Gastroesophageal sphincter (tissue), 4 donors: Measurements from ENCODE around the gene PTCH2. TPM values are rescaled to one million over a fixed set of nuclear protein-coding genes. Genes with fewer than 3 reads are reported as not detected.

Source experiments
- ATAC-seq: fragments of 150-250 bp; one replicate; pipeline ENCODE4 v1.9.1; 2016; ENCODE audit warnings: mild to moderate bottlenecking, moderate library complexity
- H3K27ac ChIP-seq, 4 donors: fragments of 200-600 bp; sonication (generic) in 3 of 4; 1 replicate in 3 of 4; 2 replicates in 1 of 4; pipeline ENCODE4 v1.5.1; 2016 to 2019
- H3K27me3 ChIP-seq: fragments of 200-600 bp; sonication (generic); one replicate; pipeline ENCODE4 v1.5.1; 2019
- H3K36me3 ChIP-seq, 2 donors: fragments of 200-600 bp; sonication (generic); one replicate each; pipeline ENCODE4 v1.5.1; 2019; ENCODE audit warnings: control low read depth in 1 of 2
- H3K4me1 ChIP-seq, 3 donors: fragments of 200-600 bp; sonication (generic); 1 replicate in 2 of 3; 2 replicates in 1 of 3; pipeline ENCODE4 v1.5.1; 2016 to 2019; ENCODE audit warnings: control low read depth in 2 of 3
- H3K4me3 ChIP-seq, 2 donors: fragments of 200-600 bp; sonication (generic); one replicate each; pipeline ENCODE4 v1.5.1; 2019; ENCODE audit warnings: mild to moderate bottlenecking in 1 of 2, moderate library complexity in 1 of 2
- H3K9me3 ChIP-seq, 3 donors: fragments of 200-600 bp; sonication (generic); one replicate each; pipeline ENCODE4 v1.5.1; 2017 to 2019; ENCODE audit warnings: control low read depth in 2 of 3
- CTCF ChIP-seq, 4 experiments: fragments of 200-600 bp in 2 of 4; fragments of 450-650 bp in 2 of 4; sonication (generic) in 1 of 4; IDR thresholded peaks; one replicate each; pipeline ENCODE4 v1.5.1; 2017 to 2019; ENCODE audit warnings: antibody characterized with exemption in 4 of 4, mild to moderate bottlenecking in 2 of 4, moderate library complexity in 2 of 4
- EP300 ChIP-seq: sonication (generic); formaldehyde crosslinking; IDR thresholded peaks from one replicate; pipeline ENCODE4 v1.6.1; 2017; ENCODE audit warnings: antibody characterized with exemption, mild to moderate bottlenecking
- POLR2A ChIP-seq, 2 donors: fragments of 450-650 bp; IDR thresholded peaks; one replicate each; pipeline ENCODE4 v1.6.1; 2017; ENCODE audit warnings: antibody characterized with exemption in 2 of 2, mild to moderate bottlenecking in 2 of 2, moderate library complexity in 1 of 2
- POLR2AphosphoS5 ChIP-seq: sonication (generic); formaldehyde crosslinking; IDR thresholded peaks from one replicate; pipeline ENCODE4 v1.6.1; 2017; ENCODE audit warnings: antibody characterized with exemption
- WGBS, 2 donors: methylation state at CpG; one replicate each; pipeline ENCODE4 v1.1.5; 2018; ENCODE audit warnings: low coverage in 1 of 2; 5-methylcytosine and 5-hydroxymethylcytosine counted together
- total RNA-seq, 4 donors: library from RNA; depleted of rRNA; stranded (reverse); fragments of >200 nt; gene quantifications; one replicate each; pipeline ENCODE4 v1.1.0, GENCODE V29; 2016

The PTCH2 gene
- total RNA-seq, 4 donors from 2014 or later = 0.54 to 1.9 (median 1.1) TPM

GRCh38 chr1:44821240-44821715 is 21.8 kb downstream of the PTCH2 start:
- H3K27me3 ChIP-seq = no peaks in the 10 kb centered on the region
- no peak overlapping the region for H3K4me3 ChIP-seq
- H3K27ac ChIP-seq = peak overlapping the region in 2 of 4 donors; percentile 84 to 94
- H3K36me3 ChIP-seq = peaks cover 0 to 7% of the 10 kb centered on the region in 2 donors
- WGBS, 2 donors = 97% methylated on average over 5 of the region's 9 CpGs; no CpG with 5 or more reads in 1 of the 2 donors
- TF ChIP-seq CTCF (IDR thresholded peaks at IDR 0.05) (no peak), POLR2A (IDR thresholded peaks at IDR 0.05) (no peak), EP300 (no peak), POLR2AphosphoS5 (no peak)
- ATAC-seq = no peak
- H3K9me3 ChIP-seq = no peaks in the 10 kb centered on the region
- peaks cover 0 to 27% (median 14%) of the 10 kb centered on the region in 3 donors for H3K4me1 ChIP-seq

- Histone ChIP-seq H3K27ac (peak overlapping the region; percentile 84 to 94 (median 88)), H3K4me1 (peaks cover 0 to 27% (median 14%) of the 10 kb centered on the region in 3 donors), H3K9me3 (no peaks in the 10 kb centered on the region), H3K27me3 (no peaks in the 10 kb centered on the region), H3K4me3 (peak overlapping the region; percentile 58 to 67), H3K36me3 (no peaks in the 10 kb centered on the region)
- WGBS, 2 donors = 19 to 68% methylated on average over 4 to 9 of the region's 25 CpGs
- peak in 1 of 4 experiments; percentile 0 for TF ChIP-seq CTCF (IDR thresholded peaks at IDR 0.05)
- TF ChIP-seq POLR2A (IDR thresholded peaks at IDR 0.05) = no peak
- no peak for TF ChIP-seq EP300
- no peak for TF ChIP-seq POLR2AphosphoS5
- peak; percentile 1 for ATAC-seq
Measured at GRCh38 chr1:44820328-44821239, 22.5 kb downstream of the PTCH2 start.

GRCh38 chr1:44819608-44820327 is 23.3 kb downstream of the PTCH2 start:
- peak; percentile 87 for ATAC-seq
- Histone ChIP-seq H3K4me1 (peaks cover 0 to 28% (median 14%) of the 10 kb centered on the region in 3 donors), H3K4me3 (peak overlapping the region; percentile 58 to 67), H3K27ac (peak overlapping the region; percentile 84 to 94 (median 88)), H3K9me3 (no peaks in the 10 kb centered on the region), H3K36me3 (no peaks in the 10 kb centered on the region), H3K27me3 (no peaks in the 10 kb centered on the region)
- TF ChIP-seq EP300 (no peak), POLR2A (IDR thresholded peaks at IDR 0.05) (peak; percentile 88 to 98), POLR2AphosphoS5 (peak; percentile 98), CTCF (IDR thresholded peaks at IDR 0.05) (peak in 2 of 4 experiments; percentile 6 to 37)
- 1 to 3% methylated on average over 14 to 22 of the region's 33 CpGs for WGBS, 2 donors

GRCh38 chr1:44819196-44819607 is 23.9 kb downstream of the PTCH2 start:
- ATAC-seq = no peak
- Histone ChIP-seq H3K27ac (peak overlapping the region; percentile 84 to 94 (median 88)), H3K27me3 (no peaks in the 10 kb centered on the region), H3K4me3 (peak overlapping the region; percentile 58 to 67), H3K9me3 (no peaks in the 10 kb centered on the region), H3K4me1 (peaks cover 0 to 34% (median 14%) of the 10 kb centered on the region in 3 donors), H3K36me3 (no peaks in the 10 kb centered on the region)
- TF ChIP-seq CTCF (IDR thresholded peaks at IDR 0.05) = no peak
- TF ChIP-seq POLR2AphosphoS5 = no peak
- TF ChIP-seq EP300 = no peak
- no peak for TF ChIP-seq POLR2A (IDR thresholded peaks at IDR 0.05)
- 4 to 6% methylated on average over 13 of the region's 13 CpGs for WGBS, 2 donors
